ENCODE results near the gene LCLAT1. TPM values are rescaled to one million over a fixed set of nuclear protein-coding genes. Genes with fewer than 3 reads are reported as not detected.

LCLAT1 gene
- total RNA-seq, 1 experiment from 2014 or later, result 32.9 TPM

GRCh38 chr2:30511122-30512083, 64.4 kb downstream of the LCLAT1 start:
- no peak for TF ChIP-seq CTCF (conservative IDR thresholded peaks at IDR 0.05)
- Histone ChIP-seq H4K8ac (replicated peaks; ENCODE audit: insufficient read length, low read depth, low read length) (no peak overlapping the region), H3K23me2 (ENCODE audit: insufficient read length, low read depth, low read length, poor library complexity, severe bottlenecking) (no peaks in the 10 kb centered on the region), H3K4ac (ENCODE audit: low read depth, low read length) (no peak overlapping the region), H3K23ac (ENCODE audit: insufficient read length, low read depth, low read length) (no peak overlapping the region), H3K79me2 (ENCODE audit: insufficient read depth, low read length) (peaks cover 2% of the 10 kb centered on the region; the same call in 1 of the 2 replicates), H4K5ac (ENCODE audit: insufficient read length, low read depth, low read length) (no peak overlapping the region), H3K9me3 (ENCODE audit: control insufficient read depth, low read depth, low read length) (no peaks in the 10 kb centered on the region), H3K79me1 (ENCODE audit: insufficient read depth, low read depth, low read length, poor library complexity, severe bottlenecking) (no peaks in the 10 kb centered on the region), H3K18ac (ENCODE audit: insufficient read length, low read depth, low read length) (no peak overlapping the region), H2BK120ac (ENCODE audit: low read depth, low read length, poor library complexity, severe bottlenecking) (no peak overlapping the region), H2AK5ac (ENCODE audit: insufficient read length, low read length) (no peak overlapping the region), H4K91ac (ENCODE audit: insufficient read length, low read depth, low read length) (no peak overlapping the region), H2BK20ac (ENCODE audit: low read depth, low read length, poor library complexity, severe bottlenecking) (no peak overlapping the region), H2AFZ (ENCODE audit: low read length) (no peak overlapping the region), H2BK5ac (ENCODE audit: insufficient read length, low read length) (no peak overlapping the region), H2BK15ac (ENCODE audit: low read depth, low read length) (no peak overlapping the region), H3K27ac (ENCODE audit: insufficient read length, low read depth, low read length) (no peak overlapping the region), H4K20me1 (ENCODE audit: control insufficient read depth, insufficient read depth, insufficient read length) (no peaks in the 10 kb centered on the region), H3K14ac (ENCODE audit: insufficient read depth, low read length) (no peak overlapping the region), H3K9ac (ENCODE audit: extremely low read depth, insufficient read length, low read length) (no peak overlapping the region), H2BK12ac (ENCODE audit: insufficient read length, low read depth, low read length) (no peak overlapping the region), H3K56ac (ENCODE audit: insufficient read length, low read depth, low read length) (no peak overlapping the region), H3T11ph (ENCODE audit: low read length) (no peak overlapping the region), H3K27me3 (ENCODE audit: insufficient read depth, low read length) (no peaks in the 10 kb centered on the region), H3K4me1 (ENCODE audit: insufficient read depth, low read length) (peaks cover 2% of the 10 kb centered on the region; the same call in 1 of the 2 replicates), H3K4me2 (ENCODE audit: insufficient read depth, insufficient read length, low read length) (no peak overlapping the region)
- Mint-ChIP-seq H3K27me3 (ENCODE audit: low read depth) (no peaks in the 10 kb centered on the region), H3K4me1 (peaks cover 42 to 47% of the 10 kb centered on the region in 2 experiments), H3K27ac (peak overlapping the region; percentile 29 to 85 (median 81); a peak in 5 of 7 replicates), H3K9me3 (peaks cover 12% of the 10 kb centered on the region in 2 experiments), H3K36me3 (ENCODE audit: insufficient read depth in 1 of 3, low read depth in 3 of 3) (peaks cover 9 to 15% (median 13%) of the 10 kb centered on the region in 3 experiments), H3K4me3 (no peak overlapping the region)
- WGBS (ENCODE audit: extremely low coverage, insufficient read length, low lambda C conversion rate), result no CpG with 5 or more reads among the region's 8 CpGs
- no peak for DNase-seq

Data from H9 (cell line).